KBM-7 (cell line): Measurements from ENCODE around the gene INPP4B.
A peak's percentile ranks its signal among the peaks of the same experiment; 100 is the strongest.

Experiments
- DNase-seq: peaks from one replicate; pipeline ENCODE4 v3.0.0-alpha.2; 2015
- in situ Hi-C: fragments of 300-500 bp; cut with MboI; formaldehyde crosslinking; loops from 2 replicates; pipeline ENCODE4 v1.14.3; 2020; ENCODE audit warnings: low sequenced_read_pairs, low pct_unique_long_range_greater_than_20kb, mixed read lengths

The INPP4B gene

GRCh38 chr4:142267101-142267500 is 579.0 kb downstream of the INPP4B start:
- in situ Hi-C loops, result no loop called here
- no peak for DNase-seq

- no peak for DNase-seq
- in situ Hi-C loops, result no loop called here
These were observed 580.2 kb downstream of the INPP4B start for GRCh38 chr4:142265946-142266345.

GRCh38 chr4:142265536-142265935 is 580.6 kb downstream of the INPP4B start:
- DNase-seq, result no peak
- in situ Hi-C loops, result no loop called here

- in situ Hi-C loops, result no loop called here
- DNase-seq, result peak; percentile 36
These were observed 581.1 kb downstream of the INPP4B start for GRCh38 chr4:142264961-142265360.

GRCh38 chr4:142262956-142263355 is 583.1 kb downstream of the INPP4B start:
- in situ Hi-C loops, result no loop called here
- no peak for DNase-seq

GRCh38 chr4:142248946-142249345 is 597.2 kb downstream of the INPP4B start:
- DNase-seq, result no peak
- in situ Hi-C loops, result no loop called here

GRCh38 chr4:142243255-142243654 is 602.8 kb downstream of the INPP4B start:
- no peak for DNase-seq
- in situ Hi-C loops, result no loop called here

GRCh38 chr4:142242156-142242555 is 603.9 kb downstream of the INPP4B start:
- in situ Hi-C loops, result no loop called here
- no peak for DNase-seq

- in situ Hi-C loops, result no loop called here
- no peak for DNase-seq
These were observed 607.5 kb downstream of the INPP4B start for GRCh38 chr4:142238589-142238988.

GRCh38 chr4:142236268-142236667 is 609.8 kb downstream of the INPP4B start:
- no peak for DNase-seq
- in situ Hi-C loops, result no loop called here

- in situ Hi-C loops, result no loop called here
- no peak for DNase-seq
These were observed 614.3 kb downstream of the INPP4B start for GRCh38 chr4:142231787-142232186.

- in situ Hi-C loops, result no loop called here
- DNase-seq, result no peak
These were observed 615.1 kb downstream of the INPP4B start for GRCh38 chr4:142230991-142231390.

- no peak for DNase-seq
- in situ Hi-C loops, result no loop called here
These were observed 620.1 kb downstream of the INPP4B start for GRCh38 chr4:142226014-142226413.

GRCh38 chr4:142222127-142222526 is 624.0 kb downstream of the INPP4B start:
- no peak for DNase-seq
- in situ Hi-C loops, result no loop called here

GRCh38 chr4:142218726-142219125 is 627.4 kb downstream of the INPP4B start:
- DNase-seq, result no peak
- in situ Hi-C loops, result no loop called here

- in situ Hi-C loops, result no loop called here
- peak; percentile 3 for DNase-seq
These were observed 634.7 kb downstream of the INPP4B start for GRCh38 chr4:142211444-142211843.

- in situ Hi-C loops, result no loop called here
- no peak for DNase-seq
These were observed 642.6 kb downstream of the INPP4B start for GRCh38 chr4:142203505-142203904.

GRCh38 chr4:142202404-142203332 is 643.4 kb downstream of the INPP4B start:
- DNase-seq, result no peak
- in situ Hi-C loops, result no loop called here

- DNase-seq, result no peak
- in situ Hi-C loops, result no loop called here
These were observed 645.1 kb downstream of the INPP4B start for GRCh38 chr4:142201041-142201440.

- DNase-seq, result no peak
- in situ Hi-C loops, result no loop called here
These were observed 651.2 kb downstream of the INPP4B start for GRCh38 chr4:142194905-142195304.

- in situ Hi-C loops, result no loop called here
- no peak for DNase-seq
These were observed 654.2 kb downstream of the INPP4B start for GRCh38 chr4:142191901-142192300.
